Ectodermal cell (in vitro differentiated cells): Measurements from ENCODE around the gene ACTR10.
"Not testable (repeated sequence)": the region's sequence is repeated elsewhere in the genome, so short reads cannot be mapped to it uniquely, and the experiment has no call there.

Experiments
- H3K27ac ChIP-seq: 2 replicates; pipeline ENCODE4 v1.7.0; 2013; ENCODE audit warnings: mild to moderate bottlenecking, low read depth, low read length; ENCODE audit not compliant: insufficient read depth, poor library complexity, severe bottlenecking
- H3K27me3 ChIP-seq: 2 replicates; pipeline ENCODE4 v1.7.0; 2013; ENCODE audit warnings: mild to moderate bottlenecking, low read length; ENCODE audit not compliant: insufficient read depth, control insufficient read depth, poor library complexity, severe bottlenecking
- H3K36me3 ChIP-seq: one replicate; pipeline ENCODE4 v1.7.0; 2013; ENCODE audit warnings: low read length; ENCODE audit not compliant: control insufficient read depth, insufficient read depth
- H3K4me1 ChIP-seq: one replicate; pipeline ENCODE4 v1.7.0; 2013; ENCODE audit warnings: low read length; ENCODE audit not compliant: control insufficient read depth, insufficient read depth
- H3K4me3 ChIP-seq: 2 replicates; pipeline ENCODE4 v1.7.0; 2013; ENCODE audit warnings: low read depth, low read length, control low read depth; ENCODE audit not compliant: insufficient read depth
- H3K9me3 ChIP-seq: 2 replicates; pipeline ENCODE4 v1.7.0; 2013; ENCODE audit warnings: mild to moderate bottlenecking, low read length, moderate library complexity; ENCODE audit not compliant: control insufficient read depth
- WGBS, 2 experiments: methylation state at CpG; one replicate each; pipeline ENCODE4 v1.1.7; 2013; ENCODE audit warnings: missing lambda C conversion rate in 2 of 2; 5-methylcytosine and 5-hydroxymethylcytosine counted together

The ACTR10 gene

GRCh38 chr14:58249611-58250010, 49.7 kb downstream of the ACTR10 start:
- 94 to 95% methylated on average over 8 of the region's 8 CpGs for WGBS, 2 experiments
- Histone ChIP-seq H3K36me3 (peaks cover 15% of the 10 kb centered on the region), H3K9me3 (no peaks in the 10 kb centered on the region), H3K4me3 (no peak overlapping the region), H3K27ac (no peak overlapping the region), H3K27me3 (no peaks in the 10 kb centered on the region), H3K4me1 (peaks cover 4% of the 10 kb centered on the region)

GRCh38 chr14:58258156-58258555, 58.2 kb downstream of the ACTR10 start:
- H3K36me3 ChIP-seq: peaks cover 27% of the 10 kb centered on the region
- H3K27ac ChIP-seq: no peak overlapping the region
- no peaks in the 10 kb centered on the region for H3K4me1 ChIP-seq
- no peaks in the 10 kb centered on the region for H3K27me3 ChIP-seq
- H3K4me3 ChIP-seq: no peak overlapping the region
- WGBS, 2 experiments: 89 to 95% methylated on average over 3 to 4 of the region's 4 CpGs
- no peaks in the 10 kb centered on the region for H3K9me3 ChIP-seq

GRCh38 chr14:58262005-58262404, 62.1 kb downstream of the ACTR10 start:
- H3K36me3 ChIP-seq: peaks cover 35% of the 10 kb centered on the region
- not testable (repeated sequence) for H3K4me3 ChIP-seq, H3K27me3 ChIP-seq, H3K9me3 ChIP-seq, H3K27ac ChIP-seq, H3K4me1 ChIP-seq
- 94 to 95% methylated on average over 10 of the region's 10 CpGs for WGBS, 2 experiments

GRCh38 chr14:58265401-58265800, 65.5 kb downstream of the ACTR10 start:
- Histone ChIP-seq H3K27ac (no peak overlapping the region), H3K4me1 (no peaks in the 10 kb centered on the region), H3K36me3 (peaks cover 45% of the 10 kb centered on the region), H3K9me3 (no peaks in the 10 kb centered on the region), H3K4me3 (no peak overlapping the region), H3K27me3 (no peaks in the 10 kb centered on the region)

- H3K9me3 ChIP-seq: no peaks in the 10 kb centered on the region
- no peak overlapping the region for H3K27ac ChIP-seq
- no peak overlapping the region for H3K4me3 ChIP-seq
- WGBS, 2 experiments: 100% methylated on average over 1 of the region's 2 CpGs; no CpG with 5 or more reads in 1 of the 2 experiments
- H3K27me3 ChIP-seq: no peaks in the 10 kb centered on the region
- H3K36me3 ChIP-seq: peaks cover 66% of the 10 kb centered on the region
- no peaks in the 10 kb centered on the region for H3K4me1 ChIP-seq
Observed at GRCh38 chr14:58270628-58271027, 70.7 kb downstream of the ACTR10 start.

GRCh38 chr14:58272588-58273372, 72.8 kb downstream of the ACTR10 start:
- no peaks in the 10 kb centered on the region for H3K4me1 ChIP-seq
- no peak overlapping the region for H3K4me3 ChIP-seq
- no peaks in the 10 kb centered on the region for H3K27me3 ChIP-seq
- H3K9me3 ChIP-seq: no peaks in the 10 kb centered on the region
- WGBS, 2 experiments: 95 to 98% methylated on average over 3 of the region's 4 CpGs
- H3K27ac ChIP-seq: no peak overlapping the region
- peaks cover 55% of the 10 kb centered on the region for H3K36me3 ChIP-seq

GRCh38 chr14:58274881-58275280, 74.9 kb downstream of the ACTR10 start:
- peak overlapping the region; percentile 16 for H3K27ac ChIP-seq
- peaks cover 44% of the 10 kb centered on the region for H3K36me3 ChIP-seq
- no peak overlapping the region for H3K4me3 ChIP-seq
- no peaks in the 10 kb centered on the region for H3K27me3 ChIP-seq
- no peaks in the 10 kb centered on the region for H3K4me1 ChIP-seq
- H3K9me3 ChIP-seq: no peaks in the 10 kb centered on the region

- Histone ChIP-seq H3K27me3 (no peaks in the 10 kb centered on the region), H3K36me3 (peaks cover 36% of the 10 kb centered on the region), H3K9me3 (no peaks in the 10 kb centered on the region), H3K4me3 (no peak overlapping the region), H3K27ac (no peak overlapping the region), H3K4me1 (no peaks in the 10 kb centered on the region)
- WGBS, 2 experiments: 100% methylated on average over 2 of the region's 2 CpGs; no CpG with 5 or more reads in 1 of the 2 experiments
Observed at GRCh38 chr14:58275527-58276190, 75.7 kb downstream of the ACTR10 start.

- H3K9me3 ChIP-seq: no peaks in the 10 kb centered on the region
- H3K36me3 ChIP-seq: peaks cover 31% of the 10 kb centered on the region
- 89 to 100% methylated on average over 1 of the region's 1 CpG for WGBS, 2 experiments
- H3K4me1 ChIP-seq: no peaks in the 10 kb centered on the region
- no peak overlapping the region for H3K4me3 ChIP-seq
- H3K27me3 ChIP-seq: no peaks in the 10 kb centered on the region
- H3K27ac ChIP-seq: no peak overlapping the region
Observed at GRCh38 chr14:58276208-58276607, 76.3 kb downstream of the ACTR10 start.

GRCh38 chr14:58278177-58278576, 78.2 kb downstream of the ACTR10 start:
- no peaks in the 10 kb centered on the region for H3K4me1 ChIP-seq
- peaks cover 18% of the 10 kb centered on the region for H3K36me3 ChIP-seq
- no peak overlapping the region for H3K27ac ChIP-seq
- H3K4me3 ChIP-seq: no peak overlapping the region
- H3K27me3 ChIP-seq: no peaks in the 10 kb centered on the region
- WGBS, 2 experiments: 95% methylated on average over 8 of the region's 8 CpGs
- H3K9me3 ChIP-seq: no peaks in the 10 kb centered on the region
